Common myeloid progenitor, CD34-positive (primary cell): ENCODE measurements around the gene PPFIA4.

ENCODE experiments used
- CTCF ChIA-PET: fragments of 350-600 bp; sonication (Branson Sonifier 250); formaldehyde crosslinking; loops from one replicate; lab custom pipeline; 2021; ENCODE audit warnings: antibody characterized with exemption; lab: Charles Lee
- POLR2A ChIA-PET: fragments of 350-600 bp; sonication (Branson Sonifier 250); formaldehyde crosslinking; loops from one replicate; lab custom pipeline; 2021; ENCODE audit warnings: antibody characterized with exemption; lab: Charles Lee
- DNase-seq, 3 donors: peaks; one replicate each; pipeline versions ENCODE4 v3.0.0 to v3.0.0-alpha.2; 2013
- H3K27ac ChIP-seq, 2 experiments: 1 replicate in 1 of 2; 2 replicates in 1 of 2; pipeline ENCODE4 v1.7.0; 2013; ENCODE audit warnings: inconsistent platforms in 2 of 2, low read length in 2 of 2, mild to moderate bottlenecking in 2 of 2, low read depth in 1 of 2, moderate library complexity in 1 of 2; ENCODE audit not compliant: severe bottlenecking in 2 of 2, insufficient read depth in 1 of 2, poor library complexity in 1 of 2
- H3K27me3 ChIP-seq, 5 experiments: replicated peaks in 2 of 5; 1 replicate in 3 of 5; 2 replicates in 2 of 5; pipeline versions ENCODE4 v1.6.1 to v1.7.0; 2013; ENCODE audit warnings: low read length in 4 of 5, mild to moderate bottlenecking in 2 of 5, moderate library complexity in 2 of 5, inconsistent platforms in 1 of 5; ENCODE audit not compliant: insufficient read depth in 5 of 5, control insufficient read depth in 4 of 5
- H3K36me3 ChIP-seq, 4 experiments: 1 replicate in 2 of 4; 2 replicates in 2 of 4; pipeline versions ENCODE4 v1.6.1 to v1.7.0; 2013; ENCODE audit warnings: low read length in 3 of 4, control low read depth in 1 of 4, mild to moderate bottlenecking in 1 of 4; ENCODE audit not compliant: control insufficient read depth in 4 of 4, insufficient read depth in 4 of 4
- H3K4me1 ChIP-seq, 4 experiments: 1 replicate in 3 of 4; 2 replicates in 1 of 4; pipeline versions ENCODE4 v1.6.1 to v1.7.1; 2013; ENCODE audit warnings: low read length in 3 of 4, mild to moderate bottlenecking in 3 of 4, control low read depth in 1 of 4, inconsistent platforms in 1 of 4, moderate library complexity in 1 of 4; ENCODE audit not compliant: control insufficient read depth in 4 of 4, insufficient read depth in 4 of 4; ENCODE audit errors: control extremely low read depth in 1 of 4
- H3K4me3 ChIP-seq, 7 experiments: 1 replicate in 4 of 7; 2 replicates in 3 of 7; pipeline versions ENCODE4 v1.5.1 to v1.7.0; 2013; ENCODE audit warnings: mild to moderate bottlenecking in 7 of 7, low read length in 6 of 7, moderate library complexity in 6 of 7, inconsistent platforms in 2 of 7, low read depth in 2 of 7, control low read depth in 1 of 7; ENCODE audit not compliant: insufficient read depth in 4 of 7, control insufficient read depth in 1 of 7; ENCODE audit errors: extremely low read depth in 1 of 7
- H3K9me3 ChIP-seq, 5 experiments: 1 replicate in 4 of 5; 2 replicates in 1 of 5; pipeline versions ENCODE4 v1.6.1 to v1.7.1; 2013; ENCODE audit warnings: low read length in 4 of 5, mild to moderate bottlenecking in 2 of 5, inconsistent platforms in 1 of 5, low read depth in 1 of 5, moderate library complexity in 1 of 5; ENCODE audit not compliant: control insufficient read depth in 4 of 5, insufficient read depth in 2 of 5; ENCODE audit errors: control extremely low read depth in 1 of 5
- WGBS: methylation state at CpG from one replicate; pipeline ENCODE4 v1.1.5; 2013; ENCODE audit not compliant: insufficient coverage; 5-methylcytosine and 5-hydroxymethylcytosine counted together

The PPFIA4 gene

GRCh38 chr1:203039609-203040512, 13.6 kb downstream of the PPFIA4 start:
- Histone ChIP-seq H3K36me3 (no peaks in the 10 kb centered on the region), H3K27ac (no peak overlapping the region), H3K4me3 (no peak overlapping the region), H3K27me3 (peaks cover 0 to 13% (median 0%) of the 10 kb centered on the region in 5 experiments), H3K9me3 (no peaks in the 10 kb centered on the region), H3K4me1 (peaks cover 0 to 26% (median 16%) of the 10 kb centered on the region in 4 experiments)
- 69% methylated on average over 6 of the region's 11 CpGs for WGBS
- DNase-seq = peak in 2 of 3 donors; percentile 31 to 57
- CTCF ChIA-PET = interaction anchor here (0.9 to 12.0 kb wide), 46 partner anchors 9 to 313 kb away, joined by 3 to 164 read pairs (median 6); partner anchors contain the start of genes ADORA1, MYBPH, MYOG and PPFIA4
- POLR2A ChIA-PET = interaction anchor here (0.8 to 2.0 kb wide), 3 partner anchors 81 to 176 kb away, joined by 3 to 9 read pairs (median 4); no protein-coding TSS in a partner anchor

- Histone ChIP-seq H3K9me3 (no peaks in the 10 kb centered on the region), H3K27ac (no peak overlapping the region), H3K36me3 (no peaks in the 10 kb centered on the region), H3K4me1 (peaks cover 0 to 26% (median 16%) of the 10 kb centered on the region in 4 experiments), H3K27me3 (peaks cover 0 to 13% (median 0%) of the 10 kb centered on the region in 5 experiments), H3K4me3 (no peak overlapping the region)
- 36% methylated on average over 5 of the region's 5 CpGs for WGBS
- peak; percentile 56 to 88 (median 78) for DNase-seq
- POLR2A ChIA-PET = interaction anchor here (0.8 to 2.0 kb wide), 3 partner anchors 81 to 175 kb away, joined by 3 to 9 read pairs (median 4); no protein-coding TSS in a partner anchor
- CTCF ChIA-PET = interaction anchor here (0.9 to 12.0 kb wide), 31 partner anchors 8 to 312 kb away, joined by 3 to 164 read pairs (median 8); partner anchors contain the start of genes ADORA1, MYBPH, MYOG and PPFIA4
Measured at GRCh38 chr1:203040513-203041275, 14.4 kb downstream of the PPFIA4 start.

GRCh38 chr1:203041351-203041932, 15.2 kb downstream of the PPFIA4 start:
- CTCF ChIA-PET = interaction anchor here (1.4 to 12.0 kb wide), 12 partner anchors 12 to 225 kb away, joined by 3 to 164 read pairs (median 57); partner anchors contain the start of genes ADORA1, MYBPH and PPFIA4
- Histone ChIP-seq H3K9me3 (no peaks in the 10 kb centered on the region), H3K4me1 (peaks cover 0 to 26% (median 16%) of the 10 kb centered on the region in 4 experiments), H3K27me3 (peaks cover 0 to 13% (median 0%) of the 10 kb centered on the region in 5 experiments), H3K27ac (no peak overlapping the region), H3K4me3 (no peak overlapping the region), H3K36me3 (no peaks in the 10 kb centered on the region)
- no peak for DNase-seq
- 100% methylated on average over 3 of the region's 3 CpGs for WGBS
- POLR2A ChIA-PET = interaction anchor here (2.0 kb wide), 1 partner anchor 130 kb away, joined by 9 read pairs; no protein-coding TSS in a partner anchor

GRCh38 chr1:203043830-203044545, 17.7 kb downstream of the PPFIA4 start:
- Histone ChIP-seq H3K9me3 (no peaks in the 10 kb centered on the region), H3K4me1 (peaks cover 0 to 18% (median 9%) of the 10 kb centered on the region in 4 experiments), H3K36me3 (no peaks in the 10 kb centered on the region), H3K4me3 (no peak overlapping the region), H3K27ac (no peak overlapping the region), H3K27me3 (peaks cover 0 to 8% (median 0%) of the 10 kb centered on the region in 5 experiments)
- WGBS = 98% methylated on average over 10 of the region's 14 CpGs
- DNase-seq = no peak
- POLR2A ChIA-PET = no interaction called here
- CTCF ChIA-PET = interaction anchor here (0.9 to 12.0 kb wide), 5 partner anchors 11 to 223 kb away, joined by 4 to 147 read pairs (median 88); partner anchors contain the start of gene PPFIA4

GRCh38 chr1:203044546-203045250, 18.4 kb downstream of the PPFIA4 start:
- DNase-seq = no peak
- ChIA-PET POLR2A (no interaction called here), CTCF (interaction anchor here (0.9 to 8.4 kb wide), 2 partner anchors 11 to 128 kb away, joined by 4 to 88 read pairs; no protein-coding TSS in a partner anchor)
- 100% methylated on average over 3 of the region's 7 CpGs for WGBS
- H3K27ac ChIP-seq = no peak overlapping the region
- no peaks in the 10 kb centered on the region for H3K36me3 ChIP-seq
- no peaks in the 10 kb centered on the region for H3K9me3 ChIP-seq
- peaks cover 0 to 13% (median 7%) of the 10 kb centered on the region in 4 experiments for H3K4me1 ChIP-seq
- no peak overlapping the region for H3K4me3 ChIP-seq
- H3K27me3 ChIP-seq = peaks cover 0 to 8% (median 0%) of the 10 kb centered on the region in 5 experiments
